Activated CD4-positive, alpha-beta T cell treated with anti-CD3 and anti-CD28 coated beads, Interleukin-2, amount 50 U/mL, for 1 hour (primary cell): ENCODE data around the gene CCIN.
"Not testable (repeated sequence)": the region's sequence is repeated elsewhere in the genome, so short reads cannot be mapped to it uniquely, and the experiment has no call there.

ENCODE experiments used
- DNase-seq: peaks from one replicate; pipeline ENCODE4 v3.0.0-alpha.2; 2020

Gene CCIN

DNA sequence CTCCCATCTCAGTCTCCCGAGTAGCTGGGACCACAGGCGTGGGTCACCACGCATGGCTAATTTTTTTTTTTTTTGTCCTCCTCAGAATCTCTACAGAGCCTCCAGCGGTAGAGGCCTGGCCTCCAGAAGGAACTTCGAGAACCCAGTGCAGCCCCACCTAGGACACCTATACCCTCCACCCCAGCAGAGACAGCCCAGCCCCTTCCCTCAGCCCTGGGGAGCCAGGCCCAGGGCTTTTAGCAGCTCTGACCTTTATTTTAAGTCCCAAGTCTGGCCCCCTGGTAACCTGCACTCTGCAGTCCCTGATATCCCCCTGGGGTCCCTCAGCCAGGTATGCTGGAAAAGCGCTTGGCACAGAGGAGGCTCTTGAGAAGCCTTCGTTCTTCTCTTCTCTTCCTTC lies 27.4 kb upstream of the CCIN start:
- no peak for DNase-seq

- no peak for DNase-seq
Measured at GRCh38 chr9:36142510-36143244, 26.5 kb upstream of the CCIN start.

GRCh38 chr9:36143245-36143641 lies 25.9 kb upstream of the CCIN start:
- DNase-seq = no peak

- no peak for DNase-seq
Measured at GRCh38 chr9:36144309-36145232, 24.6 kb upstream of the CCIN start.

DNA sequence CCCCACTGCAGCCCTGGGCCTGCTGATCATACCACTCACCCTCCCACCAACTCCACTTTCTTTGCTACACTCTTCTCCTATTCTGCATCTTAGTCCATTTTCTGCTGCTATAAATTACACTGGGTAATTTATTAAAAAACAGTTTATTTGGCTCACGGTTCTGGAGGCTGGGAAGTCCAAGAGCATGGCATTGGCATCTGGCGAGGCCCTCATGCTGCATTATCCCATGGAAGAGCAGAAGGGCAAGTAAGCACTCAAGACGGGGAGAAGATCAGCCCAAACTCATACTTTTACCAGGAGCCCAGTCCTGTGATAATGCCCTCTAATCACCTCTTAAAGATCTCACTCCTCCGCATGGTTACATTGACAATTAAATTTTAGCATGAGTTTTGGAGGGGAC lies 23.2 kb upstream of the CCIN start:
- DNase-seq = no peak

DNA sequence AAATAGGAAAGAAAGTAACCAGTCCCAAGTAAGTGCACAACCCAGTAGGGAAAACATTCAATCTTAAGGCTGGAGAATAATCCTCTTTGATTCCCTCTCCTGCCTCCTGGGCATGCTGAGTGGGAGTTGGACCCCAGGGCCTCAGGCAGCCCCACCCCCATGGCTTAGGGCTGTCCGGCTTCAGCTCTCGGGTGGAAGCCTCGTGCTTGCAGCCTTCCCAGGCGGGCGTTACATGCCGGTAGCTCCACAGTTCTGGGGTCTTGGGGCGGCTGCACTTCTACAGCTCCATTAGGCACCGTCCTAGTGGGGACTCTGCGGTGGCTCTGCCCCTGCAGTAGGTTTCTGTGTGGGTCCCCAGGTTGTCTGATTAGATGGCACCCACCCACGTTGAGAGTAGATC lies 22.5 kb upstream of the CCIN start:
- no peak for DNase-seq

- no peak for DNase-seq
Measured at GRCh38 chr9:36147441-36148175, 21.6 kb upstream of the CCIN start.

DNA sequence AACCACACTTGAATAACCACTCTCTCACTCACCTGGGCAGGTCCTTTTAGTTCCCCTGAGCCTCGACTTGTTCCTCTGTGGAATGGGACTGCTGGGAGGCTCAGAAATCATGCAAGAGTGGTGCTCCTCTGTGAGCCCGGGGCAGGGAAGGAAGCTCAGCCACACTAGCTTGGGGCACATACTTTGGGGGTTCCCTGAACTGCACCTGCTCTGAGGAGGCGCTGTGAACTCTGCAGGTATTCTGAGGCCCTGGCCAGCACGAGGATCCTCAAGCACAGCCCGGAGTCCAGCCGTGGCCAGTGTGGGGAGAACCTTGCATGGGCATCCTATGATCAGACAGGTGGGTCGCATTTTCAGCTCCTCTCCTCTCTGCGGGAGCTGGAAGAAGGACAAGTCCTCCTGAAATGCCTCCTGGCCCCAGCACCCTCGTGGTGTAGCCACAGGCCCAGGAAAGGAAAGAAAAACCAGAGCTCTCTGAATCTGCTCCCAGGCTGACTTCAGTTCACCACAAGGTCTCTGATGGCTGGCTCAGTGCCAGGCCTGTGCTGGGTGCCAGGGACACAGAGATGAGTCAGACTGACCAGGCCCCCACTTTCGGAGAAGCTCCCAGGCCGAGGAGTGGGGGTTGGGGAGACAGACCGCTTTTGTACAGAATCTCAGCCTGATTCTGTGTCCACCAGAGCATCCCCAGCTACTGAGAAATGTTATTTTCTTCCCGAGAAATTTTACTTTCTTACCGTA lies 20.7 kb upstream of the CCIN start:
- peak; percentile 71 for DNase-seq

DNA sequence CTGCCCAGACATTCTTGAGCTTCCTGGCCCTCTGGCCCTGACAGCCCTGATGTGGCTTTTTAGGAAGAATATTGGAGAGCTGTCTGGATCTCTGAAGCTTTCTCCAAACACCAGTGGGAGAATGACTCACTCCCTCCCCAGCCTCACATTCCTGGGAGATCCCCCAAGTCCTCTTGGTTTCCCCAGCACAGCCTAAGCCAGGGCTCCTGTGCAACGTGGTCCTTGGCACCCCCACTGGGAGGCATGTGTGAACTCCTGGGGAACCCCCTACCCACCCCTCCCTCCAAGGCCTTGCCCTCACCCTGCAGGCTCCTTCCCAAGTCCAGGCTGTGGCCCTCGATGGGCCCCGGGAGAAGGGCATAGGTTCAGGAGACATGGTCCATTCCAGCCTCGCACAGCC lies 20.0 kb upstream of the CCIN start:
- no peak for DNase-seq

GRCh38 chr9:36150574-36151315 lies 18.4 kb upstream of the CCIN start:
- no peak for DNase-seq

DNA sequence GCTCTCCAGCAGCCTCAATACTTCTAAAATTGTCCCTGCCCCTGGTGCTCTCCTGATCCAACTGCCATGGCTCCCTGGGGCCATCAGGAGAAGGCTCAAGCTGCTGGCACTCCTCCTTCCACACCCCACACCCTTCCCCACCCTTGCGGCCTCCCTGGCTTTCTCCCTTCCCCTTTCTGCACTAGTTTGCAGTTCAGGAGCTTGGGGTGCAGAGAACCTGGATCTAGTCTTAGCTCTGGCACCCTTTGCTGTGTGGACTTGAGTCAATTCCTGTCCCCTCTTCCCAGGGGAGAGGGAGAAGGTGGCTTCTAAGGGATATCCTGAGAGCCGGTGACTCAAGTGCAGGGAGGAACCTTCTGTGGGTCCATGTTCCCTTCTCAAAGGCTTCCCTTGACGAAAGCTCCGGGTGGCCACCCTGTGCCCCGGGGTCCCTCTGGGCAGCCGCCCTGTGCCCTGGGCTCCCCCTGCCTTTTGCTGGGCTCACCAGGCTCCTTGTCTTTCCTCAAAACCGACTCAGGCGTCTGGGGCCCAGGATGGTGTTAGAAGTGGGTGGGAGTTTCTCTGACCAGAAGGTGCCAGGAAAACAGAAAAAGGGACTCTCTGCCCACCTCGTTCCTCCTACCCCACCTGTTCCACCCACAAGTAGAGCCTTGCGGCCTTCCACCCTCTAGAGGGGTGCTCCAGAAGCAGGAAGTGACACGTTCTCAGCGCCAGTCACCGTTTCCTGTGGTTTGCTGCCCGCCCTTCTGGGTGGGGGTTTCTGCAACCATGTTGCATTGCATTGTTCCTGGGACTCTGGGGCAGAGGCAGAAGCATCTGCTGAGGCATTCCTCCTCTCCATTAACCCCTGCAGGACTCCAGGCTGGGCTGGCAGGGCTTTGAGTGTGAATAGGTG lies 17.6 kb upstream of the CCIN start:
- DNase-seq = peak; percentile 83

DNA sequence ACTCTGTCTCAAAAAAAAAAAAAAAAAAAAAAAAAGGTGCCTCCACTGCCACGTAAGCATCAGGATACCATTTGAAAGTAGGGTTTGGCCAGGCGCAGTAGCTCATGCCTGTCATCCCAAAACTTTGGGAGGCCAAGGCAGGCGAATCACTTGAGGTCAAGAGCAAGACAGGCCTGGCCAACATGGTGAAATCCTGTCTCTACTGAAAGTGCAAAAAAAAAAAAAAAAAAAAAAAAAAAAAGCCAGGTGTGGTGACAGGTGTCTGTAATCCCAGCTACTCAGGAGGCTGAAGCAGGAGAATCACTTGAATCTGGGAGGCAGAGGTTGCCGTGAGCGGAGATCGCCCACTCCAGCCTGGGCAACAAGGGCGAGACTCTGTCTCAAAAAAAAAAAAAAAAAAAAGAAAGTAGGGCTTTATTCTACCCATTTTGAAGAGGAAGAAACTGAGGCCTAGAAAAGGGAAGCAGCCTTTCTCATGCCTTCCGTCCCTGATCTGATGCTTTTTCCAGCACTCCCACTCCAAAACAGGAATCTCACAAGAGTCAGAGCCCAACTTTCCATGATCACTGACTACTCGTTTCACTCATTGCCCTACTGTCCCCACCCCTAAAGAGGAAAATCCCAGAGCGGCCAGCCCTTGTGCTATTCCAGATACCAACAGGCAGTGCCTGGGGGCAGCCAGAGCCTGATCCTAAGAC lies 16.3 kb upstream of the CCIN start:
- DNase-seq = no peak

GRCh38 chr9:36153746-36154145 lies 15.4 kb upstream of the CCIN start:
- DNase-seq = no peak

GRCh38 chr9:36154331-36154952 lies 14.7 kb upstream of the CCIN start:
- no peak for DNase-seq

DNA sequence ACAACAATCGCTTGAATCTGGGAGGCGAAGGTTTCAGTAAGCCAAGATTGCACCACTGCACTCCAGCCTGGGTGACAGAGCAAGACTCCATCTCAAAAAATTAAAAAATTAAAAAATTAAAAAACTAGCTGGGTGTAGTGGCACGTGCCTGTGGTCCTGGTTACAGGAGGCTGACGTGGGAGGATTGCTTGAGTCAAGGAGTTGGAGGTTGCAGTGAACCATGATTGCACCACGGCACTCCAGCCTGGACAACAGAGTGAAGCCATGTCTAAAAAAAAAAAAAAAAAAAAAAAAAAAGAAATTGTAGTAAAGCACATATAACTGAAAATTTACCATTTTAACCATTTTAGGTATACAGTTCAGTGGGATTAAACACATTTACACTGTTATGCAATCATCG lies 13.1 kb upstream of the CCIN start:
- DNase-seq = no peak

GRCh38 chr9:36158122-36158521 lies 11.1 kb upstream of the CCIN start:
- no peak for DNase-seq

DNA sequence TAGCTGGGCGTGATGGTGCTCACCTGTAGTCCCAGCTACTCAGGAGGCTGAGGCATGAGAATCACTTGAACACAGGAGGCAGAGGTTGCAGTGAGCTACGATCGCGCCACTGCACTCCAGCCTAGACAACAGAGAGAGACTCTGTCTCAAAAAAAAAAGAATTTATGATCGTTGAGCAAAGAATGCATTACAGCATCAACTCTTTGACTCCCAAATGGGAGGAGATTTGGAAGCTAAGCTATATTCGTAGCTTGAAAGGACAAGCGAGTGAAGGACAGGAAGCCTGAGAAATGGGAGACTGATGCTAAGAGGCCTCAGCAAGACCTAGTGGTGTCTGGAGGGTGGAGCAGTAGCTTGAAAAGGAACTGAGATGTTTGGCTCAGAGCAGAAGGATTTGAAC lies 10.3 kb upstream of the CCIN start:
- no peak for DNase-seq

- not testable (repeated sequence) for DNase-seq
Measured at GRCh38 chr9:36159509-36159908, 9.7 kb upstream of the CCIN start.

GRCh38 chr9:36160126-36160525 lies 9.1 kb upstream of the CCIN start:
- not testable (repeated sequence) for DNase-seq

- no peak for DNase-seq
Measured at GRCh38 chr9:36161187-36161586, 8.0 kb upstream of the CCIN start.
